ENCODE data around the gene CBX4.

DNA sequence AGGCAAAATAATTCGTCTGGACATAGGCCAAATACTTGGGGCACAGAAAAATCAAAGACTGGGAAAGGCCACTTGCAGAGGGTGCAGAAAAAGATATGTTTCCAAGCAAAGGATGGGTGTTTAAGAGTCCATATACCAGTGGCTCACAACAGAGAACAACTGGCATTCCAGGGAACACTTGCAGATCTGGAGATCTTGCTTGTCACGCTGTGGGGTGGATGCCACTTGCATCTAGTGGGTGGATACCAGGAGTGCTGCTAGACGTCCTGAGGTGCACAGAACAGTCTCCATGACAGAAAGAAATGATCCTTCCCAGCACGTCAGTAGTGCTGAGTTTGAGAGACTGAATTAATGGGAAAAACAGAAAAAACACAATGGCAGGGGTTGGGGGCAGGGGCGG, 50.8 kb downstream of the CBX4 start:
- no peak for TF ChIP-seq POLR2AphosphoS5 (IDR thresholded peaks at IDR 0.05)
- TF ChIP-seq, protein P1, sequence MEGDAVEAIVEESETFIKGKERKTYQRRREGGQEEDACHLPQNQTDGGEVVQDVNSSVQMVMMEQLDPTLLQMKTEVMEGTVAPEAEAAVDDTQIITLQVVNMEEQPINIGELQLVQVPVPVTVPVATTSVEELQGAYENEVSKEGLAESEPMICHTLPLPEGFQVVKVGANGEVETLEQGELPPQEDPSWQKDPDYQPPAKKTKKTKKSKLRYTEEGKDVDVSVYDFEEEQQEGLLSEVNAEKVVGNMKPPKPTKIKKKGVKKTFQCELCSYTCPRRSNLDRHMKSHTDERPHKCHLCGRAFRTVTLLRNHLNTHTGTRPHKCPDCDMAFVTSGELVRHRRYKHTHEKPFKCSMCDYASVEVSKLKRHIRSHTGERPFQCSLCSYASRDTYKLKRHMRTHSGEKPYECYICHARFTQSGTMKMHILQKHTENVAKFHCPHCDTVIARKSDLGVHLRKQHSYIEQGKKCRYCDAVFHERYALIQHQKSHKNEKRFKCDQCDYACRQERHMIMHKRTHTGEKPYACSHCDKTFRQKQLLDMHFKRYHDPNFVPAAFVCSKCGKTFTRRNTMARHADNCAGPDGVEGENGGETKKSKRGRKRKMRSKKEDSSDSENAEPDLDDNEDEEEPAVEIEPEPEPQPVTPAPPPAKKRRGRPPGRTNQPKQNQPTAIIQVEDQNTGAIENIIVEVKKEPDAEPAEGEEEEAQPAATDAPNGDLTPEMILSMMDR (IDR thresholded peaks at IDR 0.05): no peak
- TF ChIP-seq EP300 (IDR thresholded peaks at IDR 0.05): no peak
- TF ChIP-seq POLR2A (IDR thresholded peaks at IDR 0.05): no peak
